HepG2 (cell line): ENCODE results near the gene P4HB. TPM values are rescaled to one million over a fixed set of nuclear protein-coding genes. Genes with fewer than 3 reads are reported as not detected.

ENCODE experiments used
- ARNTL ChIP-seq: sonication (generic); formaldehyde crosslinking; IDR thresholded peaks from 2 replicates; pipeline ENCODE4 v1.4.0; 2020; ENCODE audit warnings: mild to moderate bottlenecking, missing genetic modification reagents
- FOXP4 ChIP-seq: sonication (generic); formaldehyde crosslinking; IDR thresholded peaks from 2 replicates; pipeline ENCODE4 v1.4.0; 2020; ENCODE audit warnings: missing genetic modification reagents
- HOXD1 ChIP-seq: sonication (generic); formaldehyde crosslinking; IDR thresholded peaks from 2 replicates; pipeline ENCODE4 v1.5.0; 2020; ENCODE audit warnings: missing genetic modification reagents
- LCORL ChIP-seq, 2 experiments: fragments of 450-650 bp in 1 of 2; sonication (generic) in 1 of 2; formaldehyde crosslinking in 1 of 2; IDR thresholded peaks; 2 replicates each; pipeline versions ENCODE4 v1.5.0 to v1.6.1; 2017 to 2020; ENCODE audit warnings: antibody characterized with exemption in 1 of 2, missing genetic modification reagents in 1 of 2
- NFIC ChIP-seq: IDR thresholded peaks from 2 replicates; pipeline ENCODE4 v1.6.1; 2012; ENCODE audit warnings: mild to moderate bottlenecking, low read length, inconsistent platforms
- NR2C2 ChIP-seq: sonication (generic); formaldehyde crosslinking; IDR thresholded peaks from 2 replicates; pipeline ENCODE4 v1.4.0; 2020; ENCODE audit warnings: missing genetic modification reagents, mild to moderate bottlenecking, moderate library complexity, borderline replicate concordance
- PAX8 ChIP-seq: sonication (generic); formaldehyde crosslinking; IDR thresholded peaks from 2 replicates; pipeline ENCODE4 v1.8.0; 2022; ENCODE audit warnings: mild to moderate bottlenecking, missing genetic modification reagents, borderline replicate concordance
- PPARG ChIP-seq: conservative IDR thresholded peaks from 2 replicates; pipeline ENCODE4 v1.6.1; 2016; ENCODE audit warnings: missing biosample characterization, missing genetic modification reagents
- SIN3A ChIP-seq: IDR thresholded peaks from 2 replicates; pipeline ENCODE4 v1.6.1; 2011; ENCODE audit warnings: low read depth, mild to moderate bottlenecking, control low read depth, low read length, borderline replicate concordance
- STAT5B ChIP-seq: sonication (generic); formaldehyde crosslinking; IDR thresholded peaks from 2 replicates; pipeline ENCODE4 v1.4.0; 2020; ENCODE audit warnings: missing genetic modification reagents
- TGIF2 ChIP-seq: IDR thresholded peaks from 2 replicates; pipeline ENCODE4 v1.6.1; 2016; ENCODE audit warnings: control low read depth, missing compliant biosample characterization
- ZKSCAN5 ChIP-seq: sonication (generic); formaldehyde crosslinking; IDR thresholded peaks from 2 replicates; pipeline ENCODE4 v1.5.1; 2020; ENCODE audit warnings: mild to moderate bottlenecking, missing genetic modification reagents
- ZNF143 ChIP-seq: sonication (generic); formaldehyde crosslinking; IDR thresholded peaks from 2 replicates; pipeline ENCODE4 v1.4.0; 2020; ENCODE audit warnings: missing genetic modification reagents
- ZNF678 ChIP-seq: sonication (generic); formaldehyde crosslinking; IDR thresholded peaks from 2 replicates; pipeline ENCODE4 v1.4.0; 2020; ENCODE audit warnings: mild to moderate bottlenecking, missing genetic modification reagents
- ZNF777 ChIP-seq: sonication (generic); formaldehyde crosslinking; IDR thresholded peaks from 2 replicates; pipeline ENCODE4 v1.4.0; 2020; ENCODE audit warnings: missing genetic modification reagents
- polyA plus RNA-seq, 8 experiments: library from polyadenylated mRNA; depleted of rRNA in 3 of 8; stranded (reverse) in 7 of 8; unstranded in 1 of 8; fragments of >200 nt; fragmentation: Illumina TruSeq in 4 of 8; extraction: Trizol in 4 of 8; gene quantifications; 2 replicates each; pipeline versions ENCODE4 v1.2.1 to v1.2.3, GENCODE V29; 2011 to 2016; ENCODE audit warnings: low read depth in 4 of 8, missing spikeins in 1 of 8, mixed read lengths in 1 of 8; ENCODE audit not compliant: insufficient read depth in 1 of 8
- total RNA-seq, 5 experiments: library from RNA; depleted of rRNA; stranded (reverse); fragments of >200 nt; fragmentation: Illumina TruSeq; extraction: Trizol; gene quantifications; 2 replicates each; pipeline ENCODE4 v1.2.3, GENCODE V29; 2016; ENCODE audit warnings: low read depth in 1 of 5
- TF ChIP-seq, protein P1 (sequence below): sonication (generic); IDR thresholded peaks from 2 replicates; pipeline ENCODE4 v1.6.1; 2016; ENCODE audit warnings: low read depth, borderline replicate concordance
- TF ChIP-seq, protein P2 (sequence below): sonication (generic); formaldehyde crosslinking; IDR thresholded peaks from 2 replicates; pipeline ENCODE4 v1.5.1; 2020; ENCODE audit warnings: missing genetic modification reagents, mild to moderate bottlenecking, borderline replicate concordance
- TF ChIP-seq, protein P3 (sequence below): sonication (generic); formaldehyde crosslinking; IDR thresholded peaks from 2 replicates; pipeline ENCODE4 v1.8.0; 2022; ENCODE audit warnings: low read depth, missing genetic modification reagents
- TF ChIP-seq, protein P4 (sequence below): sonication (generic); formaldehyde crosslinking; IDR thresholded peaks from 2 replicates; pipeline ENCODE4 v1.4.0; 2020; ENCODE audit warnings: missing genetic modification reagents, borderline replicate concordance

Gene P4HB
- total and polyA plus RNA-seq, 2 of the 13 experiments (the other 11 are each of a cell fraction or from before 2014, with no cell fraction given) = 185 to 782 TPM

DNA sequence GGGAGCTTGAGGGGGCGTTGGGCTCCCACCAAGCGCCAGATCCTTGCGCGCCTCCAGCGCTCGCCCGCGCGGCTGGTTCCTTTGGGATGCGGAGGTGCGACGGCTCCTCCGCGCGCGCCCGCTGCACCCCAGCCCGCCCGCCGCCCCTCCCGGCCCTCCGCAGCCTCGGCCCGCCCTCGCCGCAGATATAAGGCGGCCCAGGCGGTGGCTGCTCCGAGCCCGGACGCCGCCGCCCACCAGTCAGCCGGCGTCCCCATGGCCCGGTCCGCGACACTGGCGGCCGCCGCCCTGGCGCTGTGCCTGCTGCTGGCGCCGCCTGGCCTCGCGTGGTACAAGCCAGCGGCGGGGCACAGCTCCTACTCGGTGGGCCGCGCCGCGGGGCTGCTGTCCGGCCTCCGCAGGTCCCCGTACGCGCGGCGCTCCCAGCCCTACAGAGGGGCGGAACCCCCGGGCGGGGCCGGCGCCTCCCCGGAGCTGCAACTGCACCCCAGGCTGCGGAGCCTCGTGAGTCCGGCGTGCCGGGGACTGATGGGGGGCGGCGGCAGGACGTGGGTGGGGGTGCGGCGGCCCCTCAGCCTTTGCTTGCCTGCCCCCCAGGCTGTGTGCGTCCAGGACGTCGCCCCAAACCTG lies 41.8 kb upstream of the P4HB start, which contains the start of gene NPB (continued):
- TF ChIP-seq, protein P1, sequence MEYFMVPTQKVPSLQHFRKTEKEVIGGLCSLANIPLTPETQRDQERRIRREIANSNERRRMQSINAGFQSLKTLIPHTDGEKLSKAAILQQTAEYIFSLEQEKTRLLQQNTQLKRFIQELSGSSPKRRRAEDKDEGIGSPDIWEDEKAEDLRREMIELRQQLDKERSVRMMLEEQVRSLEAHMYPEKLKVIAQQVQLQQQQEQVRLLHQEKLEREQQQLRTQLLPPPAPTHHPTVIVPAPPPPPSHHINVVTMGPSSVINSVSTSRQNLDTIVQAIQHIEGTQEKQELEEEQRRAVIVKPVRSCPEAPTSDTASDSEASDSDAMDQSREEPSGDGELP = no peak
- no peak for TF ChIP-seq LCORL (IDR thresholded peaks at IDR 0.05)
- no peak for TF ChIP-seq LCORL (CRISPR knock-in tag; IDR thresholded peaks at IDR 0.05)
- TF ChIP-seq, protein P2, sequence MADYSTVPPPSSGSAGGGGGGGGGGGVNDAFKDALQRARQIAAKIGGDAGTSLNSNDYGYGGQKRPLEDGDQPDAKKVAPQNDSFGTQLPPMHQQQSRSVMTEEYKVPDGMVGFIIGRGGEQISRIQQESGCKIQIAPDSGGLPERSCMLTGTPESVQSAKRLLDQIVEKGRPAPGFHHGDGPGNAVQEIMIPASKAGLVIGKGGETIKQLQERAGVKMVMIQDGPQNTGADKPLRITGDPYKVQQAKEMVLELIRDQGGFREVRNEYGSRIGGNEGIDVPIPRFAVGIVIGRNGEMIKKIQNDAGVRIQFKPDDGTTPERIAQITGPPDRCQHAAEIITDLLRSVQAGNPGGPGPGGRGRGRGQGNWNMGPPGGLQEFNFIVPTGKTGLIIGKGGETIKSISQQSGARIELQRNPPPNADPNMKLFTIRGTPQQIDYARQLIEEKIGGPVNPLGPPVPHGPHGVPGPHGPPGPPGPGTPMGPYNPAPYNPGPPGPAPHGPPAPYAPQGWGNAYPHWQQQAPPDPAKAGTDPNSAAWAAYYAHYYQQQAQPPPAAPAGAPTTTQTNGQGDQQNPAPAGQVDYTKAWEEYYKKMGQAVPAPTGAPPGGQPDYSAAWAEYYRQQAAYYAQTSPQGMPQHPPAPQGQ (CRISPR knock-in tag) = peak; percentile 90; the same call in 1 of the 2 replicates
- TF ChIP-seq PPARG = no peak
- peak; percentile 29; the same call in 1 of the 2 replicates for TF ChIP-seq NFIC
- 0 out of 2 replicates have a peak, but pooled peaks have one; percentile 6 for TF ChIP-seq ARNTL (CRISPR knock-in tag)
- peak; percentile 15; the same call in 1 of the 2 replicates for TF ChIP-seq STAT5B (CRISPR knock-in tag)
- TF ChIP-seq HOXD1 (CRISPR knock-in tag) = 0 out of 2 replicates have a peak, but pooled peaks have one; percentile 2
- no peak for TF ChIP-seq FOXP4 (CRISPR knock-in tag)
- TF ChIP-seq ZNF143 (CRISPR knock-in tag) = no peak
- TF ChIP-seq ZNF678 = peak; percentile 55; the same call in 1 of the 2 replicates
- TF ChIP-seq, protein P3, sequence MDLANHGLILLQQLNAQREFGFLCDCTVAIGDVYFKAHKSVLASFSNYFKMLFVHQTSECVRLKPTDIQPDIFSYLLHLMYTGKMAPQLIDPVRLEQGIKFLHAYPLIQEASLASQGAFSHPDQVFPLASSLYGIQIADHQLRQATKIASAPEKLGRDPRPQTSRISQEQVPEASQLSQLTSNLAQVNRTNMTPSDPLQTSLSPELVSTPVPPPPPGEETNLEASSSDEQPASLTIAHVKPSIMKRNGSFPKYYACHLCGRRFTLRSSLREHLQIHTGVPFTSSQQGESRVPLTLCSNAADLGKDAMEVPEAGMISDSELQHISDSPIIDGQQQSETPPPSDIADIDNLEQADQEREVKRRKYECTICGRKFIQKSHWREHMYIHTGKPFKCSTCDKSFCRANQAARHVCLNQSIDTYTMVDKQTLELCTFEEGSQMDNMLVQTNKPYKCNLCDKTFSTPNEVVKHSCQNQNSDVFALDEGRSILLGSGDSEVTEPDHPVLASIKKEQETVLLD (CRISPR knock-in tag) = 0 out of 2 replicates have a peak, but pooled peaks have one; percentile 55
- no peak for TF ChIP-seq ZKSCAN5
- TF ChIP-seq, protein P4, sequence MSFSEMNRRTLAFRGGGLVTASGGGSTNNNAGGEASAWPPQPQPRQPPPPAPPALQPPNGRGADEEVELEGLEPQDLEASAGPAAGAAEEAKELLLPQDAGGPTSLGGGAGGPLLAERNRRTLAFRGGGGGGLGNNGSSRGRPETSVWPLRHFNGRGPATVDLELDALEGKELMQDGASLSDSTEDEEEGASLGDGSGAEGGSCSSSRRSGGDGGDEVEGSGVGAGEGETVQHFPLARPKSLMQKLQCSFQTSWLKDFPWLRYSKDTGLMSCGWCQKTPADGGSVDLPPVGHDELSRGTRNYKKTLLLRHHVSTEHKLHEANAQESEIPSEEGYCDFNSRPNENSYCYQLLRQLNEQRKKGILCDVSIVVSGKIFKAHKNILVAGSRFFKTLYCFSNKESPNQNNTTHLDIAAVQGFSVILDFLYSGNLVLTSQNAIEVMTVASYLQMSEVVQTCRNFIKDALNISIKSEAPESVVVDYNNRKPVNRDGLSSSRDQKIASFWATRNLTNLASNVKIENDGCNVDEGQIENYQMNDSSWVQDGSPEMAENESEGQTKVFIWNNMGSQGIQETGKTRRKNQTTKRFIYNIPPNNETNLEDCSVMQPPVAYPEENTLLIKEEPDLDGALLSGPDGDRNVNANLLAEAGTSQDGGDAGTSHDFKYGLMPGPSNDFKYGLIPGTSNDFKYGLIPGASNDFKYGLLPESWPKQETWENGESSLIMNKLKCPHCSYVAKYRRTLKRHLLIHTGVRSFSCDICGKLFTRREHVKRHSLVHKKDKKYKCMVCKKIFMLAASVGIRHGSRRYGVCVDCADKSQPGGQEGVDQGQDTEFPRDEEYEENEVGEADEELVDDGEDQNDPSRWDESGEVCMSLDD (CRISPR knock-in tag) = peak; percentile 87; the same call in 1 of the 2 replicates
- TF ChIP-seq PAX8 (CRISPR knock-in tag) = peak; percentile 75
- TF ChIP-seq NR2C2 = 0 out of 2 replicates have a peak, but pooled peaks have one; percentile 15
- no peak for TF ChIP-seq TGIF2 (CRISPR knock-in tag)
- peak; percentile 86 for TF ChIP-seq ZNF777
- 0 out of 2 replicates have a peak, but pooled peaks have one; percentile 40 for TF ChIP-seq SIN3A
